ENCODE measurements around the gene HIBCH.

- TF ChIP-seq, protein P1, sequence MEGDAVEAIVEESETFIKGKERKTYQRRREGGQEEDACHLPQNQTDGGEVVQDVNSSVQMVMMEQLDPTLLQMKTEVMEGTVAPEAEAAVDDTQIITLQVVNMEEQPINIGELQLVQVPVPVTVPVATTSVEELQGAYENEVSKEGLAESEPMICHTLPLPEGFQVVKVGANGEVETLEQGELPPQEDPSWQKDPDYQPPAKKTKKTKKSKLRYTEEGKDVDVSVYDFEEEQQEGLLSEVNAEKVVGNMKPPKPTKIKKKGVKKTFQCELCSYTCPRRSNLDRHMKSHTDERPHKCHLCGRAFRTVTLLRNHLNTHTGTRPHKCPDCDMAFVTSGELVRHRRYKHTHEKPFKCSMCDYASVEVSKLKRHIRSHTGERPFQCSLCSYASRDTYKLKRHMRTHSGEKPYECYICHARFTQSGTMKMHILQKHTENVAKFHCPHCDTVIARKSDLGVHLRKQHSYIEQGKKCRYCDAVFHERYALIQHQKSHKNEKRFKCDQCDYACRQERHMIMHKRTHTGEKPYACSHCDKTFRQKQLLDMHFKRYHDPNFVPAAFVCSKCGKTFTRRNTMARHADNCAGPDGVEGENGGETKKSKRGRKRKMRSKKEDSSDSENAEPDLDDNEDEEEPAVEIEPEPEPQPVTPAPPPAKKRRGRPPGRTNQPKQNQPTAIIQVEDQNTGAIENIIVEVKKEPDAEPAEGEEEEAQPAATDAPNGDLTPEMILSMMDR (IDR thresholded peaks at IDR 0.05), result no peak
- no peak for TF ChIP-seq EZH2phosphoT487 (IDR thresholded peaks at IDR 0.05)
These were observed 156.8 kb downstream of the HIBCH start for GRCh38 chr2:190162851-190163250.
